A549 (cell line): ENCODE data around the gene APLN.

Source experiments
- HMGXB4 ChIP-seq: fragments of 250-450 bp; sonication (Bioruptor Pico); IDR thresholded peaks from 2 replicates; pipeline ENCODE4 v1.5.0; 2021; ENCODE audit warnings: mild to moderate bottlenecking, moderate library complexity, borderline replicate concordance
- MYC ChIP-seq: IDR thresholded peaks from 2 replicates; pipeline ENCODE4 v1.6.1; 2012; ENCODE audit warnings: mild to moderate bottlenecking, inconsistent platforms, low read length, improper control_type of control experiment, borderline replicate concordance
- PBX3 ChIP-seq: IDR thresholded peaks from 2 replicates; pipeline ENCODE4 v1.6.1; 2012
- POLR2A ChIP-seq: IDR thresholded peaks from 2 replicates; pipeline ENCODE4 v1.6.1; 2012; ENCODE audit warnings: mild to moderate bottlenecking, low read length
- RAD21 ChIP-seq, 2 experiments: fragments of >200 bp in 1 of 2; sonication (Bioruptor Twin) in 1 of 2; formaldehyde crosslinking in 1 of 2; IDR thresholded peaks in 1 of 2; conservative IDR thresholded peaks in 1 of 2; 2 replicates in 1 of 2; 3 replicates in 1 of 2; pipeline ENCODE4 v1.6.1; 2012 to 2018; ENCODE audit warnings: inconsistent platforms in 1 of 2
- TF ChIP-seq, protein P1 (sequence below): IDR thresholded peaks from 2 replicates; pipeline ENCODE4 v1.6.1; 2012; ENCODE audit warnings: low read depth, borderline replicate concordance

GRCh38 chrX:129695937-129696336 is 41.2 kb upstream of the APLN start:
- TF ChIP-seq PBX3 (no peak), MYC (no peak), HMGXB4 (CRISPR knock-in tag) (no peak), POLR2A (no peak), RAD21 (conservative IDR thresholded peaks at IDR 0.05 in 1 of 2, IDR thresholded peaks at IDR 0.05 in 1 of 2) (no peak)
- TF ChIP-seq, protein P1, sequence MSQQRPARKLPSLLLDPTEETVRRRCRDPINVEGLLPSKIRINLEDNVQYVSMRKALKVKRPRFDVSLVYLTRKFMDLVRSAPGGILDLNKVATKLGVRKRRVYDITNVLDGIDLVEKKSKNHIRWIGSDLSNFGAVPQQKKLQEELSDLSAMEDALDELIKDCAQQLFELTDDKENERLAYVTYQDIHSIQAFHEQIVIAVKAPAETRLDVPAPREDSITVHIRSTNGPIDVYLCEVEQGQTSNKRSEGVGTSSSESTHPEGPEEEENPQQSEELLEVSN, result no peak
